ENCODE measurements around the gene SMARCB1.

DNA sequence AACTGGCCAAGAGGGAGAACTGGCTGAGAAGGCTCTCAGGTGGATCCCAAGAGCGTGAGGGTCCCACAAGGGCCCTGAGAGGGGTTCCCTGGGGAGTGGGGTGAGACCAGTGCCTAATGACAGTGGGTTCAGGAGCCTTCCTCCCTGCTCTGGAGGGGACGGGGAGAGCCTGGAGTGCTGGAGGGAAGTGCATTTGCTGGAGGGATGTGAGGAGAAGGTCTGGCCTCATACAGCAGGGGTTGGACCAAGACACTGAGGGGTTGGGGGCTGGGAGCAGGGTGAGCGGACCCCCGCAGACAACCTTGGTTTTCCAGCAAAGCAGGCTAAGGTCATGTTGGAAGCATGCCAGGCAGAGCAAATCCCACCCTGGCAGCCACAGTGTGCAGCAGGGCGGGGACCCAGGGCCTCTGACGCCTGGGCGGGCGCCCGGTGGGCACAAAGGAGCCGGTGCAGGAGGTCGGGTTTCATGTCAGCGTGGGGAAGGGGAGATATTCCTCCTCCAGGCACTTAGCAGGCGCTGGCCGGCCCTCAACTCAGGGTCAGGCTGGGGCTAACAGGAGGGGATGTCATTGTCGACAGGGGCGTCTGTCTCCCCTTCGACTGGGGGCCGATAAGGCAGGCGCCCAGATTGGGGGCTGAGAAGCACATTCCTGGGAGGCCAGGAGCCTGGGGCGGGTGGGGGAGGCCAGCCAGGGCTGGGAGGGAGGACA is 55.1 kb downstream of the SMARCB1 start:
- TF ChIP-seq, protein P1, sequence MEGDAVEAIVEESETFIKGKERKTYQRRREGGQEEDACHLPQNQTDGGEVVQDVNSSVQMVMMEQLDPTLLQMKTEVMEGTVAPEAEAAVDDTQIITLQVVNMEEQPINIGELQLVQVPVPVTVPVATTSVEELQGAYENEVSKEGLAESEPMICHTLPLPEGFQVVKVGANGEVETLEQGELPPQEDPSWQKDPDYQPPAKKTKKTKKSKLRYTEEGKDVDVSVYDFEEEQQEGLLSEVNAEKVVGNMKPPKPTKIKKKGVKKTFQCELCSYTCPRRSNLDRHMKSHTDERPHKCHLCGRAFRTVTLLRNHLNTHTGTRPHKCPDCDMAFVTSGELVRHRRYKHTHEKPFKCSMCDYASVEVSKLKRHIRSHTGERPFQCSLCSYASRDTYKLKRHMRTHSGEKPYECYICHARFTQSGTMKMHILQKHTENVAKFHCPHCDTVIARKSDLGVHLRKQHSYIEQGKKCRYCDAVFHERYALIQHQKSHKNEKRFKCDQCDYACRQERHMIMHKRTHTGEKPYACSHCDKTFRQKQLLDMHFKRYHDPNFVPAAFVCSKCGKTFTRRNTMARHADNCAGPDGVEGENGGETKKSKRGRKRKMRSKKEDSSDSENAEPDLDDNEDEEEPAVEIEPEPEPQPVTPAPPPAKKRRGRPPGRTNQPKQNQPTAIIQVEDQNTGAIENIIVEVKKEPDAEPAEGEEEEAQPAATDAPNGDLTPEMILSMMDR (conservative IDR thresholded peaks at IDR 0.05; ENCODE audit: low read depth in 2 of 2): no peak
- TF ChIP-seq POLR2AphosphoS5 (IDR thresholded peaks at IDR 0.05; ENCODE audit: low read depth): no peak
- no peak for TF ChIP-seq EZH2 (IDR thresholded peaks at IDR 0.05; ENCODE audit: low read depth, unreplicated experiment)
- TF ChIP-seq, protein P2, sequence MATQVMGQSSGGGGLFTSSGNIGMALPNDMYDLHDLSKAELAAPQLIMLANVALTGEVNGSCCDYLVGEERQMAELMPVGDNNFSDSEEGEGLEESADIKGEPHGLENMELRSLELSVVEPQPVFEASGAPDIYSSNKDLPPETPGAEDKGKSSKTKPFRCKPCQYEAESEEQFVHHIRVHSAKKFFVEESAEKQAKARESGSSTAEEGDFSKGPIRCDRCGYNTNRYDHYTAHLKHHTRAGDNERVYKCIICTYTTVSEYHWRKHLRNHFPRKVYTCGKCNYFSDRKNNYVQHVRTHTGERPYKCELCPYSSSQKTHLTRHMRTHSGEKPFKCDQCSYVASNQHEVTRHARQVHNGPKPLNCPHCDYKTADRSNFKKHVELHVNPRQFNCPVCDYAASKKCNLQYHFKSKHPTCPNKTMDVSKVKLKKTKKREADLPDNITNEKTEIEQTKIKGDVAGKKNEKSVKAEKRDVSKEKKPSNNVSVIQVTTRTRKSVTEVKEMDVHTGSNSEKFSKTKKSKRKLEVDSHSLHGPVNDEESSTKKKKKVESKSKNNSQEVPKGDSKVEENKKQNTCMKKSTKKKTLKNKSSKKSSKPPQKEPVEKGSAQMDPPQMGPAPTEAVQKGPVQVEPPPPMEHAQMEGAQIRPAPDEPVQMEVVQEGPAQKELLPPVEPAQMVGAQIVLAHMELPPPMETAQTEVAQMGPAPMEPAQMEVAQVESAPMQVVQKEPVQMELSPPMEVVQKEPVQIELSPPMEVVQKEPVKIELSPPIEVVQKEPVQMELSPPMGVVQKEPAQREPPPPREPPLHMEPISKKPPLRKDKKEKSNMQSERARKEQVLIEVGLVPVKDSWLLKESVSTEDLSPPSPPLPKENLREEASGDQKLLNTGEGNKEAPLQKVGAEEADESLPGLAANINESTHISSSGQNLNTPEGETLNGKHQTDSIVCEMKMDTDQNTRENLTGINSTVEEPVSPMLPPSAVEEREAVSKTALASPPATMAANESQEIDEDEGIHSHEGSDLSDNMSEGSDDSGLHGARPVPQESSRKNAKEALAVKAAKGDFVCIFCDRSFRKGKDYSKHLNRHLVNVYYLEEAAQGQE (IDR thresholded peaks at IDR 0.05; ENCODE audit: unreplicated experiment): no peak
- no peak for TF ChIP-seq EZH2phosphoT487 (IDR thresholded peaks at IDR 0.05; ENCODE audit: unreplicated experiment)
- TF ChIP-seq JUNB (IDR thresholded peaks at IDR 0.05; ENCODE audit: unreplicated experiment): no peak
- no peak for TF ChIP-seq CREB1 (CRISPR knock-in tag; IDR thresholded peaks at IDR 0.05; ENCODE audit: low read depth)

Measured in GM23338 (cell line).